K562 (cell line): ENCODE data around the gene COL13A1. TPM values are rescaled to one million over a fixed set of nuclear protein-coding genes. Genes with fewer than 3 reads are reported as not detected.

ENCODE experiments used
- ATAC-seq: fragments of 200-7000 bp; cut with Tn5 transposase; 3 replicates; pipeline ENCODE4 v1.9.1; 2020; ENCODE audit warnings: moderate library complexity
- BruUV-seq: library from RNA; stranded (reverse); fragments of 400-500 nt; replicated peaks from 2 replicates; lab custom pipeline; 2021; lab: Mats Ljungman, UMichigan
- CTCF ChIA-PET: fragments of 300-600 bp; formaldehyde crosslinking; extraction: SDS; loops from one replicate; lab custom pipeline; 2021; ENCODE audit warnings: low intra/inter-chr PET ratio; lab: Yijun Ruan, JAX
- POLR2A ChIA-PET: fragments of 300-600, 350-650 bp; sonication (Branson Sonifier 250); formaldehyde crosslinking; extraction: SDS; loops from one replicate; lab custom pipeline; 2021; ENCODE audit warnings: antibody characterized with exemption, inconsistent platforms; lab: Yijun Ruan, JAX
- DNase-seq, 4 experiments: peaks; one replicate each; pipeline versions ENCODE4 v3.0.0 to v3.0.0-alpha.2; 2011 to 2018; ENCODE audit warnings: low spot score in 3 of 4, mixed read lengths in 3 of 4; ENCODE audit errors: extremely low read depth in 1 of 4
- FAIRE-seq: peaks from 2 replicates; lab custom pipeline; 2011; peaks lifted over from hg19 to GRCh38; lab: Jason Lieb, UNC
- H2AFZ ChIP-seq: 2 replicates; pipeline ENCODE4 v1.6.0; 2011; ENCODE audit warnings: low read depth, low read length, control low read depth, inconsistent platforms
- H3K27ac ChIP-seq: fragments of 200-600 bp; 3 replicates; pipeline ENCODE4 v1.8.0; 2011; ENCODE audit warnings: low read depth, mild to moderate bottlenecking, control low read depth, inconsistent platforms, low read length, moderate library complexity, mixed read lengths; ENCODE audit errors: extremely low read depth
- H3K27me3 ChIP-seq, 2 experiments: fragments of 300-600 bp in 1 of 2; 2 replicates in 1 of 2; 3 replicates in 1 of 2; pipeline versions ENCODE4 v1.6.0 to v1.8.0; 2011; ENCODE audit warnings: inconsistent platforms in 2 of 2, low read length in 2 of 2, mild to moderate bottlenecking in 1 of 2, mixed read lengths in 1 of 2, moderate library complexity in 1 of 2; ENCODE audit not compliant: control insufficient read depth in 2 of 2, insufficient read depth in 2 of 2
- H3K36me3 ChIP-seq: fragments of 300-600 bp; 3 replicates; pipeline ENCODE4 v1.8.0; 2011; ENCODE audit warnings: mild to moderate bottlenecking, low read length, inconsistent platforms; ENCODE audit not compliant: control insufficient read depth, insufficient read depth
- H3K4me1 ChIP-seq, 2 experiments: fragments of 200-600 bp in 1 of 2; replicated peaks in 1 of 2; 2 replicates in 1 of 2; 3 replicates in 1 of 2; pipeline versions ENCODE4 v1.5.1 to v1.8.0; 2011; ENCODE audit warnings: inconsistent platforms in 2 of 2, low read length in 2 of 2, mild to moderate bottlenecking in 1 of 2, mixed read lengths in 1 of 2, moderate library complexity in 1 of 2; ENCODE audit not compliant: control insufficient read depth in 2 of 2, insufficient read depth in 2 of 2
- H3K4me2 ChIP-seq: 2 replicates; pipeline ENCODE4 v1.6.1; 2011; ENCODE audit warnings: low read length, control low read depth, inconsistent platforms, mixed read lengths; ENCODE audit not compliant: insufficient read depth
- H3K4me3 ChIP-seq: fragments of 200-600 bp; sonication (generic), shearing (Covaris generic); 2 replicates; pipeline ENCODE4 v1.5.1; 2016; ENCODE audit warnings: control low read depth, inconsistent platforms
- H3K79me2 ChIP-seq: fragments of 200-600 bp; 3 replicates; pipeline ENCODE4 v1.8.0; 2011; ENCODE audit warnings: low read length, inconsistent platforms; ENCODE audit not compliant: control insufficient read depth, insufficient read depth
- H3K9ac ChIP-seq, 2 experiments: 2 replicates each; pipeline versions ENCODE4 v1.6.0 to v1.6.1; 2011; ENCODE audit warnings: low read depth in 2 of 2, low read length in 2 of 2, control low read depth in 1 of 2, inconsistent platforms in 1 of 2, mild to moderate bottlenecking in 1 of 2, mixed read lengths in 1 of 2; ENCODE audit not compliant: insufficient read depth in 1 of 2
- H3K9me1 ChIP-seq: one replicate; pipeline ENCODE4 v1.6.0; 2011; ENCODE audit warnings: inconsistent platforms, mild to moderate bottlenecking, low read length, moderate library complexity; ENCODE audit not compliant: control insufficient read depth, insufficient read depth
- H3K9me3 ChIP-seq: replicated peaks from 2 replicates; pipeline ENCODE4 v1.5.1; 2011; ENCODE audit warnings: low read depth, low read length, inconsistent platforms; ENCODE audit not compliant: control insufficient read depth, insufficient read depth
- H4K20me1 ChIP-seq: replicated peaks from 2 replicates; pipeline ENCODE4 v1.6.1; 2011; ENCODE audit warnings: low read length, inconsistent platforms, mixed read lengths; ENCODE audit not compliant: control insufficient read depth, insufficient read depth
- CBFA2T2 ChIP-seq: fragments of 450-650 bp; conservative IDR thresholded peaks from 2 replicates; pipeline ENCODE4 v1.6.1; 2017; ENCODE audit warnings: mild to moderate bottlenecking
- CBFA2T3 ChIP-seq: fragments of 450-650 bp; IDR thresholded peaks from 2 replicates; pipeline ENCODE4 v1.6.1; 2017
- MEIS2 ChIP-seq: fragments of 450-650 bp; IDR thresholded peaks from 2 replicates; pipeline ENCODE4 v1.6.1; 2014; ENCODE audit warnings: mild to moderate bottlenecking; ENCODE audit not compliant: partially characterized antibody
- POLR2G ChIP-seq: fragments of 200-400 bp; formaldehyde crosslinking; IDR thresholded peaks from 2 replicates; pipeline ENCODE4 v1.6.1; 2017; ENCODE audit warnings: low read depth, mild to moderate bottlenecking, antibody characterized with exemption, low read length, moderate library complexity
- RFX5 ChIP-seq: IDR thresholded peaks from 2 replicates; pipeline ENCODE4 v1.6.1; 2011; ENCODE audit warnings: low read depth, mild to moderate bottlenecking, improper control_type of control experiment, low read length
- TBL1XR1 ChIP-seq, 2 experiments: IDR thresholded peaks; 2 replicates each; pipeline ENCODE4 v1.6.1; 2012; ENCODE audit warnings: improper control_type of control experiment in 2 of 2, low read length in 2 of 2, mild to moderate bottlenecking in 1 of 2
- TCF3 ChIP-seq: sonication (generic); formaldehyde crosslinking; IDR thresholded peaks from 2 replicates; pipeline ENCODE4 v1.4.0; 2020; ENCODE audit warnings: mild to moderate bottlenecking, missing genetic modification reagents
- TEAD4 ChIP-seq, 2 experiments: sonication (generic) in 1 of 2; formaldehyde crosslinking in 1 of 2; IDR thresholded peaks; 2 replicates each; pipeline versions ENCODE4 v1.6.1 to v1.8.0; 2012 to 2022; ENCODE audit warnings: borderline replicate concordance in 1 of 2, inconsistent platforms in 1 of 2, low read length in 1 of 2, mild to moderate bottlenecking in 1 of 2, missing genetic modification reagents in 1 of 2
- ZBTB1 ChIP-seq: sonication (generic); formaldehyde crosslinking; IDR thresholded peaks from 2 replicates; pipeline ENCODE4 v1.8.1; 2023; ENCODE audit warnings: missing genetic modification reagents, low read depth, mild to moderate bottlenecking, borderline replicate concordance
- ZNF282 ChIP-seq: sonication (generic); formaldehyde crosslinking; IDR thresholded peaks from 2 replicates; pipeline ENCODE4 v1.8.1; 2023; ENCODE audit warnings: missing genetic modification reagents
- WGBS: fragments of 100-300 bp; shearing (Covaris generic); methylation state at CpG from one replicate; pipeline ENCODE4 v1.1.6; 2016; ENCODE audit warnings: low coverage, mixed read lengths; ENCODE audit not compliant: insufficient coverage; ENCODE audit errors: missing lambda C conversion rate; 5-methylcytosine and 5-hydroxymethylcytosine counted together
- in situ Hi-C: fragments of 300-500 bp; cut with MboI; formaldehyde crosslinking; loops from 4 replicates; pipeline ENCODE4 v1.15.0; 2018; ENCODE audit warnings: inconsistent platforms, mixed read lengths
- intact Hi-C: fragments of 100-400 bp; cut with micrococcal nuclease; formaldehyde crosslinking; loops from 2 replicates; pipeline ENCODE4 v1.14.2; 2022
- polyA plus RNA-seq, 8 experiments: library from polyadenylated mRNA; depleted of rRNA in 4 of 8; stranded (reverse) in 5 of 8; unstranded in 3 of 8; fragments of >200 nt; fragmentation: Nextera tagmentation in 2 of 8; fragmentation: Illumina TruSeq in 1 of 8; extraction: Ambion mirVana in 2 of 8; extraction: Trizol in 1 of 8; gene quantifications; 2 replicates each; pipeline versions ENCODE4 v1.2.1 to v1.2.3, GENCODE V29; 2011 to 2014; ENCODE audit warnings: inconsistent platforms in 1 of 8, missing spikeins in 1 of 8
- total RNA-seq, 7 experiments: library from RNA; depleted of rRNA in 6 of 7; stranded (reverse); fragments of >200 nt in 6 of 7; fragmentation: Illumina TruSeq in 2 of 7; extraction: Trizol in 2 of 7; gene quantifications; 2 replicates each; pipeline versions ENCODE4 v1.2.1 to v1.2.3, GENCODE V29; 2011 to 2021; ENCODE audit warnings: low replicate concordance in 1 of 7

Gene COL13A1
- total and polyA plus RNA-seq, 9 of the 15 experiments (the other 6 are each of a cell fraction or from before 2014, with no cell fraction given): not detected

DNA sequence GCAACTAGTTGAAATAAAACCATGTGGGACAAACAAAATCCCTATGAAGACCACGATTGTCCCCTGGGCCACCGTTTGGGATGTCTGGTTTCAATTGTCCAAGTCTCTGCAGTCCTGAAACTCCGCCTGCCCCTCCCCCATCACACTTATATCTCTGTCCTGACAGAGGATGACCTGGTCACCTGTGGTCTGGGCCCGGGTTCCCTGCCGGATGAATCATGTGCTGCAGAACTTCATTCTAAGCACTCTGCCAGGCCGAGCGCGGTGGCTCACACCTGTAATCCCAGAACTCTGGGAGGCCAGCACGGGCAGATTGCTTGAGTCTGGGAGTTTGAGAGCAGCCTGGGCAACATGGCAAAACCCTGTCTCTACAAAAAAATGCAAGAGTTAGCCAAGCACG is 91.1 kb downstream of the COL13A1 start:
- Histone ChIP-seq H3K4me3 (no peak overlapping the region), H3K4me1 (no peaks in the 10 kb centered on the region; a peak in 2 of 5 replicates), H2AFZ (no peak overlapping the region), H4K20me1 (peaks cover 33% of the 10 kb centered on the region), H3K9me3 (no peaks in the 10 kb centered on the region), H3K9ac (no peak overlapping the region), H3K36me3 (no peaks in the 10 kb centered on the region), H3K79me2 (no peaks in the 10 kb centered on the region), H3K27me3 (peaks cover 21 to 68% of the 10 kb centered on the region in 2 experiments), H3K27ac (no peak overlapping the region), H3K4me2 (no peak overlapping the region), H3K9me1 (peaks cover 2% of the 10 kb centered on the region)
- ChIA-PET POLR2A (no interaction called here), CTCF (no interaction called here)
- 0% methylated on average over 10 of the region's 10 CpGs for WGBS
- ATAC-seq (peak; percentile 32; the same call in 1 of the 3 replicates), FAIRE-seq (no peak), DNase-seq (peak; percentile 36 to 58 (median 50))
- TF ChIP-seq TCF3 (CRISPR knock-in tag) (peak; percentile 30; the same call in 1 of the 2 replicates), RFX5 (no peak), TBL1XR1 (IDR thresholded peaks at IDR 0.05; ENCODE audit: low read length in 2 of 2) (no peak), CBFA2T2 (peak; percentile 29), ZBTB1 (CRISPR knock-in tag) (no peak), POLR2G (no peak), ZNF282 (CRISPR knock-in tag) (no peak), TEAD4 (IDR thresholded peaks at IDR 0.05; ENCODE audit: low read length) (0 out of 2 replicates have a peak, but pooled peaks have one; percentile 11), TEAD4 (CRISPR knock-in tag; IDR thresholded peaks at IDR 0.05; ENCODE audit: borderline replicate concordance) (no peak), MEIS2 (no peak), CBFA2T3 (peak; percentile 50)
- no TSS peak for BruUV-seq
- intact Hi-C loops (no loop called here), in situ Hi-C loops (no loop called here)
